GM23248 (cell line): ENCODE results near the gene GGT7. TPM values are rescaled to one million over a fixed set of nuclear protein-coding genes. Genes with fewer than 3 reads are reported as not detected.

Experiments used
- DNase-seq: peaks from one replicate; pipeline ENCODE4 v3.0.0-alpha.2; 2015
- H2AFZ ChIP-seq: fragments of 200-600 bp; sonication (generic); 2 replicates; pipeline ENCODE4 v1.6.1; 2016; ENCODE audit warnings: antibody characterized with exemption
- H3F3A ChIP-seq: fragments of 200-600 bp; sonication (generic); 2 replicates; pipeline ENCODE4 v1.6.1; 2016; ENCODE audit warnings: mild to moderate bottlenecking, antibody characterized with exemption, mixed run types; ENCODE audit not compliant: insufficient read depth
- H3K27ac ChIP-seq: fragments of 200-600 bp; sonication (generic); 2 replicates; pipeline ENCODE4 v1.5.1; 2016; ENCODE audit warnings: mild to moderate bottlenecking
- H3K27me3 ChIP-seq: fragments of 200-600 bp; sonication (generic); replicated peaks from 2 replicates; pipeline ENCODE4 v1.6.1; 2016; ENCODE audit warnings: mild to moderate bottlenecking; ENCODE audit not compliant: insufficient read depth
- H3K36me3 ChIP-seq: fragments of 200-600 bp; sonication (generic); 2 replicates; pipeline ENCODE4 v1.6.1; 2016; ENCODE audit warnings: low read depth, mild to moderate bottlenecking
- H3K4me1 ChIP-seq: fragments of 200-600 bp; sonication (generic); 2 replicates; pipeline ENCODE4 v1.6.1; 2016; ENCODE audit warnings: mild to moderate bottlenecking; ENCODE audit not compliant: insufficient read depth
- H3K4me2 ChIP-seq: fragments of 200-600 bp; sonication (generic); one replicate; pipeline ENCODE4 v1.6.1; 2016; ENCODE audit warnings: mild to moderate bottlenecking; ENCODE audit not compliant: unreplicated experiment
- H3K4me3 ChIP-seq: fragments of 200-600 bp; sonication (generic); 2 replicates; pipeline ENCODE4 v1.5.1; 2016; ENCODE audit warnings: mild to moderate bottlenecking
- H3K79me2 ChIP-seq: fragments of 200-600 bp; sonication (generic); 2 replicates; pipeline ENCODE4 v1.6.1; 2016; ENCODE audit warnings: mild to moderate bottlenecking; ENCODE audit not compliant: insufficient read depth
- H3K9ac ChIP-seq: fragments of 200-600 bp; sonication (generic); 2 replicates; pipeline ENCODE4 v1.6.1; 2016; ENCODE audit warnings: mild to moderate bottlenecking
- H3K9me2 ChIP-seq: fragments of 200-600 bp; sonication (generic); 2 replicates; pipeline ENCODE4 v1.6.1; 2016; ENCODE audit warnings: mixed run types, mild to moderate bottlenecking, moderate library complexity; ENCODE audit not compliant: insufficient read depth
- H3K9me3 ChIP-seq: fragments of 200-600 bp; sonication (generic); one replicate; pipeline ENCODE4 v1.6.1; 2017; ENCODE audit warnings: low read depth
- H4K20me1 ChIP-seq: fragments of 200-600 bp; sonication (generic); 2 replicates; pipeline ENCODE4 v1.6.0; 2016; ENCODE audit not compliant: insufficient read depth
- EZH2 ChIP-seq: fragments of 200-600 bp; sonication (generic); IDR thresholded peaks from 2 replicates; pipeline ENCODE4 v1.6.1; 2018; ENCODE audit warnings: antibody characterized with exemption, mild to moderate bottlenecking; ENCODE audit not compliant: insufficient read depth, poor library complexity, severe bottlenecking
- EZH2phosphoT487 ChIP-seq: fragments of 200-600 bp; sonication (generic); IDR thresholded peaks from 2 replicates; pipeline ENCODE4 v1.6.1; 2018; ENCODE audit warnings: antibody characterized with exemption, moderate library complexity, mild to moderate bottlenecking, low read depth; ENCODE audit not compliant: insufficient read depth
- WGBS, 2 experiments: methylation state at CpG; one replicate each; pipeline ENCODE4 v1.1.6; 2015 to 2017; ENCODE audit warnings: low lambda C conversion rate in 2 of 2, low coverage in 1 of 2; ENCODE audit errors: missing lambda C conversion rate in 2 of 2; 5-methylcytosine and 5-hydroxymethylcytosine counted together
- in situ Hi-C: fragments of 300-500 bp; cut with MboI; formaldehyde crosslinking; loops from 2 replicates; pipeline ENCODE4 v1.15.0; 2020
- polyA plus RNA-seq: library from polyadenylated mRNA; unstranded; fragments of >200 nt; fragmentation: Nextera tagmentation; extraction: Ambion mirVana; gene quantifications from 2 replicates; pipeline ENCODE4 v1.2.1, GENCODE V29; 2016
- total RNA-seq: library from RNA; depleted of rRNA; stranded (reverse); fragments of >200 nt; shearing (Covaris generic); gene quantifications from 2 replicates; pipeline ENCODE4 v1.2.3, GENCODE V29; 2014

GGT7 gene
- total and polyA plus RNA-seq, 2 experiments from 2014 or later = 9.2 to 20.4 TPM

GRCh38 chr20:34896086-34896621, 23.5 kb upstream of the GGT7 start:
- no peak overlapping the region for H3K4me3 ChIP-seq
- H3F3A ChIP-seq = 0 out of 2 replicates have a peak, but pooled peaks cover 7% of the 10 kb centered on the region
- H3K9me3 ChIP-seq = no peaks in the 10 kb centered on the region
- in situ Hi-C loops = no loop called here
- H3K9me2 ChIP-seq = no peaks in the 10 kb centered on the region
- H3K36me3 ChIP-seq = no peaks in the 10 kb centered on the region
- H3K27ac ChIP-seq = no peak overlapping the region
- H4K20me1 ChIP-seq = no peaks in the 10 kb centered on the region
- no peak overlapping the region for H2AFZ ChIP-seq
- H3K4me2 ChIP-seq = no peak overlapping the region
- 75 to 86% methylated on average over 1 of the region's 1 CpG for WGBS, 2 experiments
- H3K27me3 ChIP-seq = no peaks in the 10 kb centered on the region
- no peaks in the 10 kb centered on the region for H3K79me2 ChIP-seq
- H3K4me1 ChIP-seq = peaks cover 12% of the 10 kb centered on the region
- no peak for DNase-seq
- H3K9ac ChIP-seq = no peak overlapping the region
- no peak for TF ChIP-seq EZH2phosphoT487
- TF ChIP-seq EZH2 = no peak

GRCh38 chr20:34895465-34895864, 22.8 kb upstream of the GGT7 start:
- Histone ChIP-seq H3K4me2 (no peak overlapping the region), H3K4me1 (peaks cover 19% of the 10 kb centered on the region), H3K79me2 (no peaks in the 10 kb centered on the region), H2AFZ (no peak overlapping the region), H3F3A (peaks cover 13% of the 10 kb centered on the region), H3K4me3 (no peak overlapping the region), H4K20me1 (no peaks in the 10 kb centered on the region), H3K9me2 (no peaks in the 10 kb centered on the region), H3K27me3 (no peaks in the 10 kb centered on the region), H3K9me3 (no peaks in the 10 kb centered on the region), H3K9ac (no peak overlapping the region), H3K27ac (no peak overlapping the region), H3K36me3 (no peaks in the 10 kb centered on the region)
- TF ChIP-seq EZH2phosphoT487 = no peak
- no peak for TF ChIP-seq EZH2
- in situ Hi-C loops = no loop called here
- WGBS, 2 experiments = 98 to 100% methylated on average over 3 of the region's 3 CpGs
- DNase-seq = no peak

- no peaks in the 10 kb centered on the region for H4K20me1 ChIP-seq
- in situ Hi-C loops = no loop called here
- H3K9me2 ChIP-seq = no peaks in the 10 kb centered on the region
- H3K4me3 ChIP-seq = no peak overlapping the region
- H2AFZ ChIP-seq = no peak overlapping the region
- H3K4me2 ChIP-seq = no peak overlapping the region
- no peak for DNase-seq
- H3F3A ChIP-seq = peaks cover 21% of the 10 kb centered on the region
- TF ChIP-seq EZH2 = no peak
- TF ChIP-seq EZH2phosphoT487 = no peak
- H3K9ac ChIP-seq = no peak overlapping the region
- no peak overlapping the region for H3K27ac ChIP-seq
- H3K4me1 ChIP-seq = peaks cover 19% of the 10 kb centered on the region
- H3K9me3 ChIP-seq = no peaks in the 10 kb centered on the region
- WGBS, 2 experiments = 37 to 59% methylated on average over 1 of the region's 1 CpG
- H3K36me3 ChIP-seq = no peaks in the 10 kb centered on the region
- no peaks in the 10 kb centered on the region for H3K27me3 ChIP-seq
- H3K79me2 ChIP-seq = no peaks in the 10 kb centered on the region
Observed at GRCh38 chr20:34894723-34895122, 22.1 kb upstream of the GGT7 start.

GRCh38 chr20:34892671-34893070, 20.0 kb upstream of the GGT7 start:
- 98 to 100% methylated on average over 2 of the region's 2 CpGs for WGBS, 2 experiments
- Histone ChIP-seq H3K27ac (no peak overlapping the region), H3K27me3 (no peaks in the 10 kb centered on the region), H3K9me3 (no peaks in the 10 kb centered on the region), H3K9ac (no peak overlapping the region), H3K4me2 (no peak overlapping the region), H3K4me1 (peaks cover 19% of the 10 kb centered on the region), H3K4me3 (no peak overlapping the region), H3K36me3 (no peaks in the 10 kb centered on the region), H3K9me2 (no peaks in the 10 kb centered on the region), H4K20me1 (no peaks in the 10 kb centered on the region), H2AFZ (no peak overlapping the region), H3F3A (peaks cover 23% of the 10 kb centered on the region), H3K79me2 (no peaks in the 10 kb centered on the region)
- no peak for DNase-seq
- in situ Hi-C loops = no loop called here
- TF ChIP-seq EZH2phosphoT487 (no peak), EZH2 (no peak)
